Neutrophil (primary cell): Measurements from ENCODE around the gene DSCAM.

Experiments
- H3K27ac ChIP-seq: fragments of 200-600 bp; sonication (generic); 2 replicates; pipeline ENCODE4 v1.5.1; 2016; ENCODE audit warnings: mild to moderate bottlenecking, moderate library complexity
- H3K27me3 ChIP-seq: fragments of 200-600 bp; sonication (generic); 2 replicates; pipeline ENCODE4 v1.6.0; 2016; ENCODE audit warnings: mild to moderate bottlenecking
- H3K36me3 ChIP-seq: fragments of 200-600 bp; sonication (generic); 2 replicates; pipeline ENCODE4 v1.5.1; 2017
- H3K4me1 ChIP-seq, 2 experiments: fragments of 200-600 bp in 1 of 2; sonication (generic) in 1 of 2; 1 replicate in 1 of 2; 2 replicates in 1 of 2; pipeline versions ENCODE4 v1.5.1 to v1.6.1; 2013 to 2016; ENCODE audit warnings: low read depth in 1 of 2, low read length in 1 of 2, mild to moderate bottlenecking in 1 of 2, moderate library complexity in 1 of 2; ENCODE audit not compliant: control insufficient read depth in 1 of 2, insufficient read depth in 1 of 2
- H3K4me3 ChIP-seq, 2 experiments: fragments of 200-600 bp in 1 of 2; sonication (generic) in 1 of 2; 1 replicate in 1 of 2; 2 replicates in 1 of 2; pipeline ENCODE4 v1.5.1; 2013 to 2016; ENCODE audit warnings: low read depth in 1 of 2, low read length in 1 of 2, mild to moderate bottlenecking in 1 of 2, moderate library complexity in 1 of 2
- H3K9me3 ChIP-seq: fragments of 200-600 bp; sonication (generic); 2 replicates; pipeline ENCODE4 v1.5.1; 2016
- TF ChIP-seq, protein P1 (sequence below): fragments of 200-600 bp; sonication (generic); IDR thresholded peaks from 2 replicates; pipeline ENCODE4 v1.5.1; 2016; ENCODE audit warnings: antibody characterized with exemption

DSCAM gene

DNA sequence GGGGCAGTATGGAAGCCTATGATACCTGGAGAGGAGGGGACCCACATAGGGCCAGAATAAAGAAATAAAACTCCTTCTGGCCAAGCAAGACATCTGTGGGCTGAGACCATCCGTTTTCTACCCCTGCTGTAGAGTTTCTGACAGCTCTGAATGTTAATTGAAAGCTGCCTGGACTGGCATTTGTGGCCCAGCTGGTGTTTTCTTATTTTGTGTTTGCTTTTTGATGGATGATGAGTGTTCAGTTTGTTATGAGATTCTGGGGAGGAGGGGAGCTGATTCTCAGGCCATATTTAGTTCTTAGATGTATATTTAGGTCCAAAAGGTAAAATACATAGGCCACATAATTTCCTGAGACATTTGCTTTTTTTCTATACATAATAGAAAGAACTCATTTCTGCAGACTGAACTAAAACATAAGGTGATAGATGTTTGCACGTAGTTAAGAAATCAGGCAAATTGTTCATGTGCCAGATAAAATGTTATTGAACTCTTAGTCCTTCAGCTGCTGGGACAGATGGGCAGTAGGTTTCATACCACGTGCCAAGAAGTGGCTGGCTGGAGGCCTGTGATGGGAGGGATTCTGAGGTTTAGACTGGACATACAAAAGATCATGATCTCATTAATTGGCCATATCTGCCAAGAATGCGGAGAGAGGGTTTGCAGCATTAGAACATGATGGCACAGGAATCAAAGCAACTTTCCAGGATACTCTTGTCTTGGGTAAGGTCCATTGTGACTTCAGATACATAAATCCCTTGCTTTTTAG lies 54.1 kb downstream of the DSCAM start:
- Histone ChIP-seq H3K4me3 (no peak overlapping the region), H3K4me1 (no peaks in the 10 kb centered on the region), H3K9me3 (no peaks in the 10 kb centered on the region), H3K36me3 (no peaks in the 10 kb centered on the region), H3K27me3 (no peaks in the 10 kb centered on the region), H3K27ac (no peak overlapping the region)
- TF ChIP-seq, protein P1, sequence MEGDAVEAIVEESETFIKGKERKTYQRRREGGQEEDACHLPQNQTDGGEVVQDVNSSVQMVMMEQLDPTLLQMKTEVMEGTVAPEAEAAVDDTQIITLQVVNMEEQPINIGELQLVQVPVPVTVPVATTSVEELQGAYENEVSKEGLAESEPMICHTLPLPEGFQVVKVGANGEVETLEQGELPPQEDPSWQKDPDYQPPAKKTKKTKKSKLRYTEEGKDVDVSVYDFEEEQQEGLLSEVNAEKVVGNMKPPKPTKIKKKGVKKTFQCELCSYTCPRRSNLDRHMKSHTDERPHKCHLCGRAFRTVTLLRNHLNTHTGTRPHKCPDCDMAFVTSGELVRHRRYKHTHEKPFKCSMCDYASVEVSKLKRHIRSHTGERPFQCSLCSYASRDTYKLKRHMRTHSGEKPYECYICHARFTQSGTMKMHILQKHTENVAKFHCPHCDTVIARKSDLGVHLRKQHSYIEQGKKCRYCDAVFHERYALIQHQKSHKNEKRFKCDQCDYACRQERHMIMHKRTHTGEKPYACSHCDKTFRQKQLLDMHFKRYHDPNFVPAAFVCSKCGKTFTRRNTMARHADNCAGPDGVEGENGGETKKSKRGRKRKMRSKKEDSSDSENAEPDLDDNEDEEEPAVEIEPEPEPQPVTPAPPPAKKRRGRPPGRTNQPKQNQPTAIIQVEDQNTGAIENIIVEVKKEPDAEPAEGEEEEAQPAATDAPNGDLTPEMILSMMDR: no peak

DNA sequence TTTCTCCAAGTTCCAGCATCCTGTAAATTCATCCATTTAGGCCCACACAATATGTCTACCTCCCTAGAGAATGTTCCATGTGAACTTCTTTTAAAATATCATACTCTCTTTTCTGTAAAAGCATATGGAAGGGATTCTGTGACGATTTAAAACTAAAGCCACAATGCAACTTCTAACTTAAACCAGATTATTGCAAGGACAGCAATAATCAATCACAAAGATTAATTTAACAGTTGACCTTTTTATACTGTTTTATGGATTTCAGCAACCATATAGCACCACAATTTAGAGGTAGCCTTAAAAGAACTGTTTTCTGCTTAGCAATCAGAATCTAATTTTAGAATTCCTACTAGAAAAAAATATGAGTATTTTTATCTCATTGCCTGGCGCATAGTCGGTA lies 58.3 kb downstream of the DSCAM start:
- no peaks in the 10 kb centered on the region for H3K27me3 ChIP-seq
- H3K4me1 ChIP-seq: no peaks in the 10 kb centered on the region
- H3K9me3 ChIP-seq: no peaks in the 10 kb centered on the region
- TF ChIP-seq, protein P1: no peak
- no peaks in the 10 kb centered on the region for H3K36me3 ChIP-seq
- H3K27ac ChIP-seq: no peak overlapping the region
- H3K4me3 ChIP-seq: no peak overlapping the region

DNA sequence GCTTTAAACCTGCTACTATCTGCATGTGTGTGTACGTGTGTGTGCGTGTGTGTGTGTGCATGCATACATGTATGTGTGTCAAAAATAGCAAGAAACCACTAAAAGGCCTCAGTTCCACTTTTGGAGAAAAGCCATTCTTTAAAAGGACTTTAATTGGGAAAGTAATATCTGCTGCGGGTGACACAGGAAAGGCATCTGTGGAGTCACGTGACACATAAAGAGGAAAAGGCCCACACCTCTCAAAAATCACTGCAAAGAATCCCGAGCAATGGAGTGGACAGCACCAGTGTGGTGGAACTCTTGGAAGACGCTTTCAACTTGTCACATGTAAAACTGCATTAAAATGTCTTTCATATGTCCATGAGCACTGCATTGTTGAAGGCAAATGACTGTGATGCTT lies 63.6 kb downstream of the DSCAM start:
- TF ChIP-seq, protein P1: no peak

DNA sequence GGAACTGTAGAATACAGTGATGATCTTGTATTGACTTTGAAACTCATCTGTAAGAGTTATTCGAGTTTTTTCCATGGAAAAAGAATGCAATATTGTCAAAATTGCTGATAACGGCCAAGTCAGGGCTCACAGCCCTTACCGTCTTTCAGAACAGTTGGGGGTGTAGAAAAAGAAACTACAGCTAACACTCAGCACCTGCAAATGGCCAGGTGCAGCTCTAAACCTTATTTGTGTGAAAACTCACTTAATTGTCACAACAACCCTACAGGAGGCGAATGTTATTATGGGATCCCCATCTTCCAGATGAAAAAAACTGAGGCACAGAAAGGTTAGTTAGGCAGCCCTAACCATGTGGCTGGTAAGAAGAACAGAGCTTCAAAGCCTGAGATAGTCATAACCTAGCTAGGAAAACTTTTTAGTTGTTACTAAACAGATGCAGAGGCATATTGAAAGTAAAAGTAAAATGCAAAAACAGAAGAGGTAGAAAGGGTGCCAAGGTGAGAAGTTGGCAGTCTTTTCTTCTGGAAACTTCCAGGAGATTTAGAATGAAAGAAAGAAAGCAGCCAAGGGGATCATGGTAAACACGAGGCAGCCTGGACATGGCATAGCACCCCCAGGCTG lies 76.4 kb downstream of the DSCAM start:
- Histone ChIP-seq H3K4me3 (no peak overlapping the region), H3K27ac (no peak overlapping the region), H3K4me1 (no peaks in the 10 kb centered on the region), H3K27me3 (no peaks in the 10 kb centered on the region), H3K9me3 (no peaks in the 10 kb centered on the region), H3K36me3 (no peaks in the 10 kb centered on the region)
- TF ChIP-seq, protein P1: no peak

More for the DNA sequence above, 63.6 kb downstream of the DSCAM start:
- no peaks in the 10 kb centered on the region for H3K27me3 ChIP-seq
- no peak overlapping the region for H3K27ac ChIP-seq
- H3K4me1 ChIP-seq: no peaks in the 10 kb centered on the region
- no peak overlapping the region for H3K4me3 ChIP-seq
- no peaks in the 10 kb centered on the region for H3K36me3 ChIP-seq
- no peaks in the 10 kb centered on the region for H3K9me3 ChIP-seq

DNA sequence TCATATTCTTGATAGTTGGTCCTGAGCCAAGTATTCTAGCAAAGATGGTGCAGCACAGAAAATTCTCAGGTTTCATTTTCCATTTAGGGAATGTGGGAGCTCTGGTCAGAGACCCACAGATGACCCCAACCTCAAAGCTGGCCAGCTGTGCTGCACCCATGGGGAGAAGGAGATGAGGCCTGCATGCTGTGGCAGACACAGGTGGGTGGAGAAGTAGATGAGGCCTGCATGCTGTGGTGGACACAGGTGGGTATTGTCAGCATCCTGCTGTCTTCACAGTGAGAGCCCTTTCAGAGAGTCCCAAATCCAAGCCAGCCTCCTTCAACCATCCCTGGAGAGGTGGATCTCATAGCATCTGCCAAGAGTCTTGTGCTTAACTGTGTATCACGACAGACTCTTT lies 77.7 kb downstream of the DSCAM start:
- Histone ChIP-seq H3K4me1 (no peaks in the 10 kb centered on the region), H3K27me3 (no peaks in the 10 kb centered on the region), H3K27ac (no peak overlapping the region), H3K9me3 (no peaks in the 10 kb centered on the region), H3K4me3 (no peak overlapping the region), H3K36me3 (no peaks in the 10 kb centered on the region)
- TF ChIP-seq, protein P1: no peak
